GM18520 (cell line): ENCODE measurements around the gene FSIP1.
"Not testable (repeated sequence)": the region's sequence is repeated elsewhere in the genome, so short reads cannot be mapped to it uniquely, and the experiment has no call there.

Experiments
- ATAC-seq: cut with Tn5 transposase; IDR thresholded peaks from one replicate; pipeline ENCODE4 v1.9.1; 2021; ENCODE audit not compliant: unreplicated experiment

Gene FSIP1

DNA sequence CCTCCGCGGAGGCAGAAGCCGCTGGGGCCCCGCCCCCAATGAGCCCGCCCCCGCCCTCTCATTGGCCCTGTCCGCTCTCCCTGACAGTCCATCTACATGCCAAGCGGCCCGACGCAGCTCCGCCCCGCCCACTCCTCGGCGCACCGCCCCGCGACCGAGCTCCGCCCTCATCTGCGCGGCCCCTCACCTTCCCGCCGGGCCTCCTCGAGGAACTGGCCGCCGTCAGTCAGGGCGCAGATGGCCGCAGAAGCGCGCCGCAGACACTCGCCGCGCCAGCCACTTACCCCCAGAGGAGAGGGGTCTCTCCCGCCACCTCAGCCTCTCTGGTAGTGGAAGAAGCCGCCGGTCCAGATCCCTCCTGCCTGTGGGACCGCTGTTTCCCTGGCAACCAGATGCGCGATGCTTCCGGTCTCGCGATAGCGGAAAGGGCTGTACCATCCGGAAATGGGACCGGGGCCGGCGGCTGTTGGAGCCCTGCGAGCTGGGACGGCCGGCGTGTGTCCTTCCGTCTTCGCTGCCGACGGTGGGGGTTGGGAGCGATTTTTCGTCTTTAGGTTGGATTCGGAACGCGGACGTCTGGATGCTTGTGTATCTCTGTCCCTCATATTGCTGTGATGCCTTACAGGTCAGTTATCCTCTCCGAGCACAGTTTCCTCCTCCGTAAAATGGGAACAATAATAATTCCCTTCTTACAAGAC is at the start of gene FSIP1:
TSS of gene FSIP1 (minus strand) at position 401 of the 698 bp plus-strand sequence. CDS start 6,317 bp downstream, outside the sequence.
- ATAC-seq = peak; percentile 93

DNA sequence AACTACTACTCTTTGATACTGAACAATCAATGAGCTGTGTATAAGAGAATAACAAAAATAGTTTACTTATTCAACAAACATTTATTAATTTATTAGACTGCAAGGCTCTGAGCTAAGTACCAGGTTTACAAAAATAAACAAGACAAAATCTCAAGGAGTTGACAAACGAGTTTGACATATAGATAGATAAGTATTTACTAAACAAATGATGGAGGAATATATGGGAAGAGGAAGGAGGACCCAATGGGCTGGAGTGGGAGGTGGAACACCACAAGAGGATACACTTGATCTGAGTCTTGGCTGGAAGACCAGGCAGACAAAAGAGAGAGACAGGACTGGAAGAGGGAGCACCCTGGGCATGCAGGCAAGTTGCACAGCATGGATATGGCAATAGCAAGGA is 47.5 kb upstream of the FSIP1 start:
- ATAC-seq = no peak

DNA sequence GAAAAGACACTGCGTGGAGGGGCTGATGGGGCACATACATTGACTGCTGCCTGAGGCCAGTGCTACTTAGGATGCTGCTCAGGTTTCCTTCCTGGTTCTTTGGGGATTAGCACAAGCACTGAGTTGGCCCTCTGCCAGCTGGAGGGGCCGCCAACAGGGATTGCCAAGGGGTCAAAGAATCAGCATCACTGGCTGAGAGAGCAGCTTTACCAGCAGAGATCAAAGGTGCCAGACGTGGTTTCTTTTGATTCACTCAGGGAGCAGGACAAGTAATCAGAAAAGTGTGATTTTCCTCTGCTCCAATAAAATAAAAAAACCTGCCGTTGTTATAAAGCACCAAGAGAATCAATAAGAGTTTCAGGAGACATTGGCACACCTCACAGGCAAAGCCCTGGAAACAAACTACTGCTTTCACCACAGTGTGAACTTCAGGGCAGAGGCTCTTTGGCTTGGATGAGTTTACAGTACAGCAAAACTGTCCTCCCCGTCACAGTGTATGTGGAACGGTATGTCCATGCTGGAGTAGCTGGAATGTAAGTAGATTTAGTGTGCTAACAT is 45.8 kb upstream of the FSIP1 start:
- ATAC-seq = no peak

DNA sequence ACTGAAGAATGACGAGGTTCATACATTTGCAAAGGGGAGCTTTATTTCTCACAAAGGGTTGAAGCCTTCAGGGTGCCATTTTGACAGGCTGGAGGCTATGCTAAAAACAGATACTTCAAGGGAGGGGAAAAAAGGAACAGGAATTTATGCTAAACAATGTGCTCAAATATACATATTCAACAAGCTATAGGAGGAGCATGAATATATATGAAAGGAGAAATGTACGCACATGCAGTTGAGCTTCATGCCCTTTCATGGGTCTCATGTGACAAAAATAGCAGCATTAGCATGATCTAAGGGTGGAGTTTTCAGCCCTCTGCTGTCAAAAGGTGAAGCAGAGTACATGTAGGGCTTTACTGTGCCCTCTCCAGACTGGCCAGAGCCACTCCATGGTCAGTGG is 44.3 kb upstream of the FSIP1 start:
- no peak for ATAC-seq

DNA sequence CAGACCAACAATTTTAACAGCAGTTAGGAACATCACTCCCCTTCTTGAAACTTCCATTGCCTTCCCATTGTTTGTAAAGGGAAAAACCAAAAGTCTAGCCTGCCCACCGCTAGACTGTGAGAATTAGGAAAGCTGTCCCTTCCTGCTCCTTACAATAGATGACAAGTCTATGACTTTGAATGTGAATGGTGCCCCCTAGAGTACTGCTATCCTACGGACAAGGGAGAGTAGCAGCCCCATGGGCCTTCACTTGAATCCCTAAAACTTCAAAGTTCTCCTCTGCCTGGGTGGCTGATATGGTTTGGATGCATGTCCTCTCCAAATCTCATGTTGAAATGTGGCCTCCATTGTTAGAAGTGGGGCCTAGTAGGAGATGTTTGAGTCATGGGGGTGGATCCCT is 41.0 kb upstream of the FSIP1 start:
- ATAC-seq = no peak

DNA sequence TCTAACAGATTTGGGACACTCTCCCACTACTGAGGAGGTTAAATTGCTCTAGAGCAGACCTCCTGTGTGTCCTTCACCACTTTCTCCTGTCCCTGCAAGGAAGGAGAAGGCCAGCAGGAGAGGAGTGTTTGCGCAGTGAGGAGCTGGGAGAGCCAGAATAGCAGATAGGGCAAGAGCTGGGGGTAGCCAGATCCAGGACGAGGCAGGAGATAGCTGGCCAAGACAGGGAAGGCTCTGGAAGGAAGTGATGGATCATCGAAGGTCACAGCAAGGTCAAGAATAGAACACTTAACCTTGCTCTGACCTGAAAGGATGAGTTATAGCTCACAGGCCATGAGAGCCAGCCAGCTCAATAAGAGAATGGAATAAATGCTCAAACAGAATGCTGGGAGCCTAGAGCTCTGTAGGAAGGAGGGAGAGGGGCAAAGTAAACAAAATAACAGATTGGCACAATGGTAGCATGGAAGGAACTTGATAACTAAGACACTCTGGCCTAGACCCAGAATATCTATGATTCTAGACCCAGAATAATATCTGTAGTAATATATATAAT is 37.5 kb upstream of the FSIP1 start:
- no peak for ATAC-seq

DNA sequence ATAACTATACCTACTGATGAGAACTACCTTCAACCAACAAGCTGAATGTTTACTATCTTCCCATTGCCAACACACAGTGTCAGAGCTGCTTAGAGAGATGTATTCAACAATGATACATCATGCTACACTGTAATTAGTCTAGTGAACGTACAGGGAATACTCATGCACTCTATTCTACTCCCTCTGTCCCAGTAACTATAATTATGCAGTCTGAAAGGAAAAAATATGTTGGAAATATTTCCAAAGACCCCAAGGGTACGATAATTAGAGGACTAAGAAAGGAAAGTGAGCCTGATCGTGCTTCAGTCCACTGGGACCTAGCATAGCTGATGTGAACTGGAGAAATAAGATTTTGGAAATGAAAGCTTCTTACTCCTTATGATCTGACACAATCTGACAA is 36.9 kb upstream of the FSIP1 start:
- ATAC-seq = no peak

GRCh38 chr15:39817892-39818291 is 35.3 kb upstream of the FSIP1 start:
- ATAC-seq = no peak

DNA sequence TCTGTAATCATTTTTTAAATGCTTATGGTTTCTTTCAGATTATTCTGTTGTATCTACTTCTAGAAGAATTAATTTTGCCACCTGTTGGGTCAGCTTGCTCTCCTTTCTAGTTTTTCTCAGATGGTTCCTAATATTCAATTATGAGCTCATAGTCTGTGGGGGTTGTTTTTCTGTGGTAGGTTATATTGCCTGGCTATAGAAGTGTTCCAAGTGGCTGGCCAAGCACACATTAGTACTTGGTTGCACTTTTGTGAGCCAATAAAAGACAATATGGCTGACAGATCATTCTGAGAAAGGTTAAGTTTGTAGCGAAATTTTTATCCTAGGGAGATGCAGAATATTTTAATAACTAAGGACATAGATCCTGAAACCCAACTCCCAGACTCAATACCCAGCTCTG is 31.8 kb upstream of the FSIP1 start:
- ATAC-seq = no peak

GRCh38 chr15:39812651-39813050 is 30.0 kb upstream of the FSIP1 start:
- ATAC-seq = not testable (repeated sequence)

GRCh38 chr15:39808909-39809308 is 26.3 kb upstream of the FSIP1 start:
- ATAC-seq = no peak

DNA sequence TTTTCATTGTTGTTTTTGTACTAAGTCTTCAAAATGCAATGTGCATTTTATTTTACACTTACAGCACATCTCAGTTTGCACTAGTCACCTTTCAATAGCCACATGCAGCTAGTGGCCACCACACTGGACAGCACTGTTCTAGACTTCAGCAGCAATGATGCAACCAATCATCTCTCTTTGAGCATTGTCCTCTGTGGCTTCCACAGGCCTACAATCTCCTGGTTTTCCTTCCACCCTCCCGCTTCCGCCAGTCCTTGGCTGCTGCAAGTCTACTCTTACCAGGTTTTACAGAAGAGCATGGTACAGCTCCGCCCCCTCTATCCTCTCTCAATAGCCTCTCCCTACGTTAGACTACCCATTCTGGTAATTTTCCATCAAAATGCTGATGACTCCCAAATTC is 25.1 kb upstream of the FSIP1 start:
- no peak for ATAC-seq

GRCh38 chr15:39804026-39804425 is 21.4 kb upstream of the FSIP1 start:
- peak; percentile 37 for ATAC-seq

GRCh38 chr15:39803016-39803415 is 20.4 kb upstream of the FSIP1 start:
- ATAC-seq = no peak

DNA sequence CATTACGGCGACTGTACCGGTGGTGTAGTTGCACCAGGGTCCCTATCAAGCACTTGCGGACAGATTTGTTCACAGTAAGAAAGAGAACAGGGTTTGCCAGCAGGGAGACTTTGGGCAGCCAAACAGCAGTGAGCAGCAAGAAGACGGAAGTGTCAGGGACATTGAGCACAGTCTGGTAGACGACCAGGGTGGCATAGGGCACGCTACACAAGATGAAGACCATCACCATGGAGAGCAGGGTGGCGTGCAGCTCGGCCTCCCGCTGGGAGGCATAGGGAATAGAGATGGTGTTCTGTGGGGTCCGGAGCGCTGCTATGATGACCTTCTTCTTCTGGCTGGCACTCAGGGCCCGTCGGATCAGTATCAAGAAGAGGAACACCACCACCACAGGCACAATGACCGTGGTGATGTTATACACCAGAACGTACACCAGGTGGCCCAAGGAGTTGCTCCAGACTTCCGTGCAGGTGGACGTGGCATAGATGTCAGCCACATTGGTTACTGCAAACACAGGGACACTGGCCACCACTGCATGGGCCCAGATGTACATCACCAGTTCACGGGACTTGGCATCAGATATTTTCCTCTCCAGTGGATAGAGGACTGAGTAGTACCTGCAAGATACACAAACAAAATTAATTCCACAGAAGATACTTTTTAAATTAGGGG is 19.1 kb upstream of the FSIP1 start:
- ATAC-seq = no peak

GRCh38 chr15:39799552-39800011 is 16.9 kb upstream of the FSIP1 start:
- no peak for ATAC-seq

GRCh38 chr15:39798382-39798781 is 15.7 kb upstream of the FSIP1 start:
- ATAC-seq = no peak

- ATAC-seq = no peak
These were observed 14.8 kb upstream of the FSIP1 start for GRCh38 chr15:39797407-39797806.

- no peak for ATAC-seq
These were observed 14.0 kb upstream of the FSIP1 start for GRCh38 chr15:39796601-39797000.

- ATAC-seq = no peak
These were observed 12.8 kb upstream of the FSIP1 start for GRCh38 chr15:39795486-39795885.

GRCh38 chr15:39794954-39795353 is 12.3 kb upstream of the FSIP1 start:
- no peak for ATAC-seq

GRCh38 chr15:39793923-39794322 is 11.3 kb upstream of the FSIP1 start:
- ATAC-seq = no peak
